ENCODE measurements around the gene MAP4K5. TPM values are rescaled to one million over a fixed set of nuclear protein-coding genes. Genes with fewer than 3 reads are reported as not detected.

MAP4K5 gene
- total RNA-seq, 2 experiments from 2014 or later = 30.9 to 35.0 TPM

DNA sequence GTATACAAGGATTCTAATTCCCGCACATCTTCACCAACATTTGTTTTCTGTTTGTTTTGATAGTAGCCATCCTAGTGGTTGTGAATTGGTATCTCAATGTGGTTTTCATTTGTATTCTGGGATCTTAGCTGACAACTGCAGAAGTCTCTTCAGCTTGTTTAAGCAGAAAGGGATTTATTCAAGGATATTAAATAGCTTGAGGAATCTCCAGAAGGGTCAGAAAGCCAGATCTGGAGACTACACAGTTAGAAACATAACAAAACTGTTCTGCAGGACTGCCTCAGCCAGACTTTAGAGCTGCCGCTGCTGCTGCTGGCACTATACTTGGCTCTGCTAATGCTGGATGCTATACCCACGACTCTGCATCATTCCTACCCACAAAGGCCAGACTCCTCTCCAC, 122.3 kb downstream of the MAP4K5 start:
- H3K4me1 Mint-ChIP-seq = no peaks in the 10 kb centered on the region
- no peaks in the 10 kb centered on the region for H3K27me3 Mint-ChIP-seq
- no peak overlapping the region for H3K4me3 Mint-ChIP-seq
- peaks cover 28% of the 10 kb centered on the region for H3K9me3 Mint-ChIP-seq
- H3K27ac Mint-ChIP-seq = no peak overlapping the region
- peaks cover 30% of the 10 kb centered on the region for H3K36me3 Mint-ChIP-seq
- no peak for DNase-seq

GRCh38 chr14:50407111-50407812, 125.1 kb downstream of the MAP4K5 start:
- peaks cover 19% of the 10 kb centered on the region for H3K9me3 Mint-ChIP-seq
- no peak for DNase-seq
- no peak overlapping the region for H3K27ac Mint-ChIP-seq
- H3K4me1 Mint-ChIP-seq = no peaks in the 10 kb centered on the region
- peaks cover 10% of the 10 kb centered on the region for H3K36me3 Mint-ChIP-seq
- no peak overlapping the region for H3K4me3 Mint-ChIP-seq
- no peaks in the 10 kb centered on the region for H3K27me3 Mint-ChIP-seq

GRCh38 chr14:50403419-50403818, 128.9 kb downstream of the MAP4K5 start:
- H3K9me3 Mint-ChIP-seq = peaks cover 9% of the 10 kb centered on the region
- peaks cover 2% of the 10 kb centered on the region for H3K36me3 Mint-ChIP-seq
- H3K4me3 Mint-ChIP-seq = no peak overlapping the region
- DNase-seq = no peak
- peaks cover 4% of the 10 kb centered on the region for H3K27me3 Mint-ChIP-seq
- no peak overlapping the region for H3K27ac Mint-ChIP-seq
- no peaks in the 10 kb centered on the region for H3K4me1 Mint-ChIP-seq

DNA sequence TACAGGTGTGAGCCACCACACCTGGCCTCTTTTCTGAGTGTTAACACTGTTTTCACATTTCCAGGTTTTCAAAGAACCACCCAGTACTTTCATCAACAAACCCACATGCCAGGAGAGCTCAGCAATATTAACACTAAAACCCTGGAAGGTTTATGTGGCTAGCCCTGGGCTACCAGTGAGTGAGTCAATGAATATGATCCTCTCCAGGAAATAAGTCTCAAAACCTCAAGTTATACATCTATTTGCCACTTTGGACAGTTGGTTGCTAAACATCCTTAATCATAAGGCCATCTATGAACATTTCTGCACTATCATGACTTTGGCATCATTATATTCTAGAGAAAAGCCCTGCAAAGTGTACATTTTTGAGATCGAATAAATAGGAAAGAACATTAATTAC, 129.4 kb downstream of the MAP4K5 start:
- H3K4me1 Mint-ChIP-seq = peaks cover 2% of the 10 kb centered on the region
- H3K4me3 Mint-ChIP-seq = no peak overlapping the region
- H3K9me3 Mint-ChIP-seq = peaks cover 9% of the 10 kb centered on the region
- peaks cover 2% of the 10 kb centered on the region for H3K36me3 Mint-ChIP-seq
- H3K27ac Mint-ChIP-seq = no peak overlapping the region
- H3K27me3 Mint-ChIP-seq = peaks cover 4% of the 10 kb centered on the region
- no peak for DNase-seq

DNA sequence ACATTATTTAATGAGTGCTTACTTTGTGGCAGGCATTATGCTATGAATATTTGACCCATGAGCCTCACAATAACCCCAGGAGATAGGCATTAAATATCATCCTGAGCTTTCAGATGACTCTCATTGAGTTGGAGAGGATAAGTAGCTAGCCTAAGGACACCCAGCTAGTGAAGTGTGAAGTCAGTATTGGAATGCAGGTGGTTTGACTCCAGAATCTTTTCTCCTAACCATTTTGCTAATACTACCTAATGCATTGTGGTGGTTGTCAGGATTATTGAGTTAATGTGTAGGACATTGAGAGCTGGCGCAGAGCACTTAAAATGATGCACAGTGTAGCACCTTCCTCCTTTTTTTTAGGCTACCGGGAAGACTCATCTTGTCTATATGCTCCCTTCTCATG, 131.9 kb downstream of the MAP4K5 start:
- H3K27me3 Mint-ChIP-seq = peaks cover 13% of the 10 kb centered on the region
- H3K36me3 Mint-ChIP-seq = peaks cover 4% of the 10 kb centered on the region
- H3K4me1 Mint-ChIP-seq = peaks cover 18% of the 10 kb centered on the region
- no peak overlapping the region for H3K4me3 Mint-ChIP-seq
- no peak overlapping the region for H3K27ac Mint-ChIP-seq
- no peak for DNase-seq
- H3K9me3 Mint-ChIP-seq = peaks cover under 1% of the 10 kb centered on the region

DNA sequence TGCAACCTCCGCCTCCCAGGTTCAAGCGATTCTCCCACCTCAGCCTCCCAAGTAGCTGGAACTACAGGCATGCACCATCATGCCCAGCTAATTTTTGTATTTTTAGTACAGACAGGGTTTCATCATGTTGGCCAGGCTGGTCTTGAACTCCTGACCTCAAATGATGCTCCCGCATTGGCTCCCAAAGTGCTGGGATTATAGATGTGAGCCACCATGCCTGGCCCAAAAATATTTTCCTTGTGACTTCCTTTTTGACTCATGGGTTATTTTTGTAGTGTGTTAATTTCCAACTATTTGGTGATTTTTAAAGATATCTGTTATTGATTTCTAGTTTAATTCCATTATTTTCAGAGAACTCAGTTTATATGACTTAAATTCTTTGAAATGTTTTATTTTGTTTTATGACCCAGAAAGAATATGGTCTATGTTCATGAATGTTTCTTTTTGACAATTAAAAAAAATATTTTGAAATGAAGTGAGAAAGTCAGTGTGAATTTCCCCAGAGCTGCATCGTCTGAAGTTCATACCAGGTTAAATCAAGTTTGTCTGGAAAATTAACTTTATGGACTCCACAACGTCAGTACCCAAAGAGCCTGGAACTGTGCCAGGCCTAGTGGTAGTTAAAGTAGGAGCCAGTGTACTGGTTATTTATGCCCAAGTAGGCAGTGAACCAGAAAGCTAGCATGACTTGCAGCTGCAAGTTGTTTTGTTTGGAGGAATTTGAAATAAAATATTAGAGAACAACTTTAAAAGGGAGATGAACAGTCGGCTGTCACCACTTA, 132.9 kb downstream of the MAP4K5 start:
- Mint-ChIP-seq H3K36me3 (peaks cover 4% of the 10 kb centered on the region), H3K27ac (no peak overlapping the region), H3K9me3 (no peaks in the 10 kb centered on the region), H3K27me3 (peaks cover 15% of the 10 kb centered on the region), H3K4me3 (no peak overlapping the region), H3K4me1 (peaks cover 18% of the 10 kb centered on the region)
- DNase-seq = no peak

- no peaks in the 10 kb centered on the region for H3K9me3 Mint-ChIP-seq
- H3K4me1 Mint-ChIP-seq = peaks cover 18% of the 10 kb centered on the region
- H3K4me3 Mint-ChIP-seq = no peak overlapping the region
Observed at GRCh38 chr14:50398189-50398580, 134.2 kb downstream of the MAP4K5 start.

GRCh38 chr14:50397390-50398188, 134.8 kb downstream of the MAP4K5 start:
- Mint-ChIP-seq H3K27ac (peak overlapping the region; percentile 38), H3K36me3 (peaks cover 7% of the 10 kb centered on the region), H3K9me3 (no peaks in the 10 kb centered on the region), H3K27me3 (peaks cover 15% of the 10 kb centered on the region), H3K4me3 (peak overlapping the region; percentile 64), H3K4me1 (peaks cover 18% of the 10 kb centered on the region)
- no peak for DNase-seq

More at GRCh38 chr14:50398189-50398580, 134.2 kb downstream of the MAP4K5 start:
- no peak for DNase-seq
- peaks cover 15% of the 10 kb centered on the region for H3K27me3 Mint-ChIP-seq
- no peak overlapping the region for H3K27ac Mint-ChIP-seq
- H3K36me3 Mint-ChIP-seq = peaks cover 4% of the 10 kb centered on the region

- peak; percentile 66 for DNase-seq
- H3K4me3 Mint-ChIP-seq = peak within 1 kb of the TSS; percentile 83
- H3K27me3 Mint-ChIP-seq = peaks cover 15% of the 10 kb centered on the region
- H3K9me3 Mint-ChIP-seq = no peaks in the 10 kb centered on the region
- H3K4me1 Mint-ChIP-seq = peaks cover 18% of the 10 kb centered on the region
- H3K36me3 Mint-ChIP-seq = peaks cover 10% of the 10 kb centered on the region
- H3K27ac Mint-ChIP-seq = peak within 1 kb of the TSS; percentile 85
Observed at GRCh38 chr14:50396631-50397389, 135.6 kb downstream of the MAP4K5 start, which contains the start of gene CDKL1. Gene CDKL1 (minus strand): TSS chr14:50396881. CDS start chr14:50395868, 1,013 bp downstream.

- Mint-ChIP-seq H3K27me3 (peaks cover 15% of the 10 kb centered on the region), H3K9me3 (no peaks in the 10 kb centered on the region), H3K4me3 (peak overlapping the region; percentile 83), H3K36me3 (peaks cover 10% of the 10 kb centered on the region), H3K27ac (no peak overlapping the region), H3K4me1 (peaks cover 18% of the 10 kb centered on the region)
- no peak for DNase-seq
Observed at GRCh38 chr14:50395448-50395847, 136.9 kb downstream of the MAP4K5 start.

- Mint-ChIP-seq H3K9me3 (no peaks in the 10 kb centered on the region), H3K36me3 (peaks cover 10% of the 10 kb centered on the region), H3K4me1 (peaks cover 18% of the 10 kb centered on the region), H3K27me3 (peaks cover 15% of the 10 kb centered on the region), H3K27ac (no peak overlapping the region), H3K4me3 (no peak overlapping the region)
- DNase-seq = no peak
Observed at GRCh38 chr14:50394713-50395112, 137.7 kb downstream of the MAP4K5 start.

DNA sequence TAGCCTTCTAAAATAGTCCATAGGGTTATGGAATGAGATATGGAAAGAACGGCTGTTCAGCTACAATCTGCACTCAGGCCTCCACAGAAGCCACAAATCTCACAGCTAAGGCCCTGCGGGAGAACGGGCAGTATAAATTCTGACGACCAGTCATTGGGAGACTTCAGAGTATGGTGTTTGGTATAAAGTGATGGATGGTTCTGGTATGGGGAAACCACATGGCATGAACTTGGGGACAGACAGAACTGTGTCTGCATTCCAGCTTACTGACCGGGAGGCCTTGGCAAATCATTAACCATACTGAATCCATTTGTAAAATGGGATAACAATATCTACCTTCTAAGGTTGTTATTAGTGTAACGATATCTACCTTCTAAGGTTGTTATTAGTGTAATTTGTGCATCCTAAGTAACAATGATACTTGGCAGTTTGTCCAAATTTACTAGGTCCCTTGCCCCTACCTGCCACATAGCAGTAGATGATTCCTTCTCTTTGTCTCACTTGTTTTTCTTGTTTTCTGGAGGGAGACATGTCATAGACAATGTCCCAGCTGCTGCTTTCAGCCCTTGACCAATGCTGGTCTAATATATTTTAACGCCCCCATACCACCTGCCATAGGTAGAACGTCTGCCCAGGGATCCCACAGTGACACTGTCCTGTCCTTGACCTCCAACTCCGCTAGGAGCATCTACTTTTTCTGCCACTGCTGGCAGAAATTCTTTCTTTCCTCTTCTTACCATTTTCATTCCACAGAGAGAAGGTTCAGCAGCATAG, 142.5 kb downstream of the MAP4K5 start:
- H3K36me3 Mint-ChIP-seq = peaks cover 6% of the 10 kb centered on the region
- H3K9me3 Mint-ChIP-seq = no peaks in the 10 kb centered on the region
- no peaks in the 10 kb centered on the region for H3K4me1 Mint-ChIP-seq
- no peak overlapping the region for H3K4me3 Mint-ChIP-seq
- DNase-seq = no peak
- H3K27ac Mint-ChIP-seq = no peak overlapping the region
- no peaks in the 10 kb centered on the region for H3K27me3 Mint-ChIP-seq

DNA sequence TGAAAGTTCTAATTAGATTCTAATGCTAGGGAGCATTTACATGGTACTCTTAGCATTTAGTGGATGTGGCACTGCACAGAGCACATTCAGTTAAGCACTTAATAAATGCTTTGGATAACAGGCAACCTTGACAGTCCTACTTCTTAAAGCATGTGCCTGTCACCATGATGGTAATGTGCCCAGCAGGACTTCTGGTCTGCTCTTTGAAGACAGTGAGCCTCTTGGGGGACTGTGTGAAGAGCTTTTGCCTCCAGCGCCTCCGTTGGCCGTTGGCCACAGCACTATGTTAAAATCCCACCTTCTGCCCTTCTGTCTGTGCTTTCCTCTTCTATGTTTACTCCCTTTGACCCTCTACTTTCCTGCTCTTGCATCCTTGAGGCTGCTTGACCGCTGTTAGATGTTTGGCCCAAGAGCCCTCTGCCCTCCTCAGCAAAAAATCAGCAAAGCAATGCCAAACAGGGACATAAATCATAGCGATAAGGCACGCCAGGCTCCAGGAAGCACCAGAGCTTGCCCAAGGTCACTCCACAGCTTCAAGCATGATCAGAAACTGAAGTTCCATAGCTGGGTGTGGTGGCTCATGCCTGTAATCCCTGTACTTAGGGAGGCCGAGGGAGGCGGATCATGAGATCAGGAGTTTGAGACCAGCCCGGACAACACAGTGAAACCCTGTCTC, 144.0 kb downstream of the MAP4K5 start:
- H3K9me3 Mint-ChIP-seq = no peaks in the 10 kb centered on the region
- no peaks in the 10 kb centered on the region for H3K4me1 Mint-ChIP-seq
- H3K27me3 Mint-ChIP-seq = no peaks in the 10 kb centered on the region
- no peak overlapping the region for H3K4me3 Mint-ChIP-seq
- H3K36me3 Mint-ChIP-seq = peaks cover 6% of the 10 kb centered on the region
- no peak overlapping the region for H3K27ac Mint-ChIP-seq
- no peak for DNase-seq
